ENCODE results near the gene DPP7.

GRCh38 chr9:137077010-137077747, 37.4 kb downstream of the DPP7 start, which contains the start of gene UAP1L1:
- TF ChIP-seq CTCF (conservative IDR thresholded peaks at IDR 0.05; ENCODE audit: low read length), result no peak
- TF ChIP-seq EZH2phosphoT487 (IDR thresholded peaks at IDR 0.05; ENCODE audit: borderline replicate concordance, low read depth, low read length), result no peak

Data from OCI-LY7 (cell line).